Stimulated activated CD4-positive, alpha-beta T cell treated with anti-CD3 and anti-CD28 coated beads, Interleukin-15, amount 100 ng/mL, for 24 hours (primary cell): ENCODE results near the gene PLXNA2.

Experiments used
- DNase-seq: peaks from one replicate; pipeline ENCODE4 v3.0.0-alpha.2; 2020

The PLXNA2 gene

DNA sequence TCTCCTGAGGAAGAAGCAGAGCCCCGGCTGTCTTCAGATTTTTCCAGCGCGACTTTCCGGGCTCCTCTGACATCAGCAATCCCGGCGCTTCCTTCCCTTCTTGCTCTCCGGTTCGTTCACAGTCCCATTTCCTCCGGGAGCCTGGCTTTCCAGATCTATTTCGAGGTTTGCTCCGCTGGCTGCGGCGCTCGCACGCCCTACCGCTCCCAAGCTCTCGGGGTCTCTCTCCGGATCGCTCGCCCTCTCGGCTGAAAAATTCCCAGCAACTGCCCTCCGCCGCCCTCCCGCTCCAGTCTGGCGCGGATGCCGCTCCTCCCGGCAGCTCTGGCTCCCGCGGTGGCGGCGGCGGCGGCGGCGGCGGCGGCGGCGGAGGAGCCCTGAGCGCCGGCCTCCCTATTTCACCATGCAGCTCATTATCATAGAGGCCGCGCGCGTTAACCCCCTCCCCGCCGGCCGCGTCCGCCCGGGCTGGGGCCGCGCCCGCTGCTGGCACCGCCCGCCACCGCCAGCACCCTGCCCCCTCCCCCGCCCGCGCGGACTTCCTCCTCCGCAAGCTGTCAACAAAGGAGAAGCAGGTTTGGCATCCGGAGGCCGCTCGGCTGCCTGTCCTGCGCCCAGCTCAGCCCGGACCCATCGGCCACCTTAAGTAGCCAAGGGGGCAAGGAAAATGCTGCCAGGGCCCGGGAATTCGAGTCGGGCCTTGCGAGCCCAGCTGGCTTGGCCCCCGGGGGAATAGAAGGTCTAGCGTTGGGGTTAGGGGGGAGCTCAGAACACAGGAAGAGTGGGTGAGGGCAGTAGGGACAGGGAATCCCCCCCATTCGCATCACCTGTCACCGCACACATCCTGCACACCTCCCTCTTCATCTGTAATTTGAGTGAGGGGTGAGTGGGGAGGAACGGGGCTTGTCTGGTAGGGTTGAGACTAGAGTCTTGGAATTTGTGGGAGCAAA is at the start of gene PLXNA2:
PLXNA2 (minus strand) TSS at position 418 of the 950 bp plus-strand sequence. CDS start 26,462 bp downstream, outside the sequence.
- peak; percentile 72 for DNase-seq

DNA sequence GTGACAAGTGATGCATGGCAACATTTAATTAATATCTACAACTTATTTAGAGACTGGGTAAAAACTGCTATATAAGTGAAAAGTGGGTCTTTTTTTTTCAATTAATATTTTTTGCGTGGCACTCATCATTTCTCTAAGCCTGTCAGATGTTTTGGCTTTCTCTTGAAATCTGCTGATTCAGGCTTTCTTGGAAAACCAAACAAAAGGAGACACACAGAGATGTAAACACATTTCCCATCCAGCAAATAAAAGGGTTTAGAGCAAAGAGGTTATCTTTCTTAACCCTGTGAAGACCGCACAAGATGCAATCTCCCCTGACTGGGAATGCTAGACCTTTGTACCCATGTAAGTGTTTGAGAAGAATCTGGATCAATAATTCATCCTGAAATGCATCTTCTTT is 48.7 kb upstream of the PLXNA2 start:
- no peak for DNase-seq

DNA sequence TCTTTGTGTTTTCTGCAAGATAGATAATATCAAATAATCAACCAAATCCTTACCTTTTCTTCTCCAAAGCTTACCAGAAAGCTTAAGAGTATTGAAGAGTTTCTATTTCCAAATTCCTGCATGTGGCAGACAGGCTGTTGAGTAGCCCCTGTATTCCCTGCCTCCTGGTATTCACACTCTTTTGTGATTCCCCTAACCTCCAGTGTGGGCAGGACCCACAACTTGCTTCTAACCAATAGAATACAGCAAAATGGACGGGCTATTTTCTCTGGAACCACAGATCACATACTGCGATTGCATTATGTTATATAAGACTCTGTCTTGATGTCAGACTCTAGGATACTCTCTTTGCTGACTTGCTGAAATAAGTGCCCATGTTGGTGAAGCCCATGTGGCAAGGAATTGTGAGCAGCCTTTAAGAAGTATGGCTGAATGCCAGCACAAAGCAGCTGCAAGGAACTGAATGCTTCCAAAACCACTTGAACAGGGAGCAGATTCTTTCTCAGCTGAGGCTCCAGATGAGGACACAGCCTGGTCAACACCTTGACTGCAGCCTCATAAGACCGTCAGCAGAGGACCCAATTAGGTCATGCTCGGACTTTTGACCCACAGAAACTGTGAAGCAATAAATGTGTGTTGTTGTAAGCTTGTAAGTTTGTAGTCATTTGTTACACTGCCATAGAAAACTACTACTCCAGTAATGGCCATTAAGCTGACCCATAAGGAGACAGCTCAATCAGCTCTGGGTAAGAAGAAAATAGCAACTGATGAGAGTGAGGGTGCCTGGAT is 47.9 kb upstream of the PLXNA2 start:
- DNase-seq: no peak

DNA sequence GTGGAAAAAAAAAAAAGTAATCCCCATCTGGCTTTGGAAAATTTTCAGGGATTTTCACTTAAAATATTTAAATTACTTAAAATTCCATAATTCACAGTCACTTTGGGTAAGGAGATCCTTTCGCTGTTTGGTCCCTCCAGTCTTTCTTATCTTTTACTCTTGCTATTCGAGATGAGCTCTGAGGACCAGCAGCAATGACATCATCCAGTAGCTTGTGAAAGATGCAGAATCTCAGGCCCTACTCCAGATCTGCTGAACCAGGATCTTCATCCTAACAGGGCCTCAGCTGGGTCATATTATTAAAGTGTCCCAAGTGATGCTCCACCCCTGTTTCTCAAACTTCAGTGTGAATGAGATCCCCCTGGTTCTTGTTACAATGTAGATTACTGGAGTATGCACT is 46.9 kb upstream of the PLXNA2 start:
- DNase-seq: no peak

GRCh38 chr1:208289716-208290115 is 45.5 kb upstream of the PLXNA2 start:
- no peak for DNase-seq

- no peak for DNase-seq
These were observed 44.3 kb upstream of the PLXNA2 start for GRCh38 chr1:208288495-208288894.

- no peak for DNase-seq
These were observed 36.7 kb upstream of the PLXNA2 start for GRCh38 chr1:208280681-208281450.

GRCh38 chr1:208279826-208280588 is 35.8 kb upstream of the PLXNA2 start:
- no peak for DNase-seq

DNA sequence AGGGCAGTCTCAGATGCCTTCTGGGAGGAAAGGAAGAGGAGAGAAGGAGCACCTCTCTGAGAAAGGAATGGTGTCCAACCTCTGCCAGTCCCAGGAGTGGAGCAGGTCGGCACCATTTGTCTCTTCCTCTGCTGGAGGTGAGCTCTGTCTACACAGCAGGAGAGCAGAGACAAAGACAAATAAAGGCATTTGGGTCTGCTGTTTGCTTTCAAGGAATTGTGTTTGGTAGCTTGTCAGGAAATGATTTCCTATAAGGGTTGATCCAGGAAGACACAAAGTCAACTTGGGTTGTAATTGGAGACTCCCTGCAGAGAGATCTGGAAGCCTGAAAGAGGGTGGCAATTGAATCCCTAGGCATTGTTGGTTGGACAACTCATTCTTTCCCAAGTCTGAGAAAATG is 34.5 kb upstream of the PLXNA2 start:
- no peak for DNase-seq

- DNase-seq: no peak
These were observed 32.7 kb upstream of the PLXNA2 start for GRCh38 chr1:208276757-208277435.

DNA sequence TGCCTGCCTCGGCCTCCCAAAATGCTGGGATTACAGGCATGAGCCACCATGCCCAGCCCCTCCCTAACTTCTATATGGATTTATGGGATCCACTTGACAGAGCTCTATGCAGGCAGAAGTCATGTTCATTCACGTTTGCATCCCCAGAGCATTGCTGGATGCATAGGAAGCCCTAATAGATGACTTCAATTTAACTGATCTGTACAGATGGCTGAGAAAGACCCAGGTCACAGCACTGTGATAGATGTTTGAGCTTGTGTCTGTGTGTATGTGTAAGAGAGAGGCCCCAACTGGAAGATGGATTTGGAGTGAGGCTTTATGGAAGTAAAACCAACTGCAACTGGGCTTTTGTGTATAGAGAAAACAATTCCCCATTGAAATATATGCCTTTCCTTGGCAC is 30.9 kb upstream of the PLXNA2 start:
- no peak for DNase-seq

GRCh38 chr1:208273386-208274017 is 29.3 kb upstream of the PLXNA2 start:
- no peak for DNase-seq

DNA sequence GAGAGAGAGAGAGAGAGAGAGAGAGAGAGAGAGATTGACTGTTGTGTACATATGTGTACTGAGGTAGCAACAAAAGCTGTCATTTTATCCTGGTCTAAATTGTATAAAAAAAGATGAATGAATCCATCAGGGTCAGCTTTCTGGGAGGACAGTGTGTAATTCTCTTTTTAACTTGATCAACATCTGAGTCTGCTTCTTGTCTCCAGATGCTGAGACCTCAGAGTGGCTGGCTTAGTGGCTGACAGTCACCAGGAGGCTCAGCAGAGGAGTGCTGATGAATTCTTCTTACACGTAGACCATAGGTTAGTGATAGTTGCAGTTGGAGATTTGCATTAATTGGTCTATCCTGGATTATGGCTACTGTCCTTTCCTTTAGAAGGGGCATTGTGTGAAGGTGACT is 28.5 kb upstream of the PLXNA2 start:
- DNase-seq: no peak

DNA sequence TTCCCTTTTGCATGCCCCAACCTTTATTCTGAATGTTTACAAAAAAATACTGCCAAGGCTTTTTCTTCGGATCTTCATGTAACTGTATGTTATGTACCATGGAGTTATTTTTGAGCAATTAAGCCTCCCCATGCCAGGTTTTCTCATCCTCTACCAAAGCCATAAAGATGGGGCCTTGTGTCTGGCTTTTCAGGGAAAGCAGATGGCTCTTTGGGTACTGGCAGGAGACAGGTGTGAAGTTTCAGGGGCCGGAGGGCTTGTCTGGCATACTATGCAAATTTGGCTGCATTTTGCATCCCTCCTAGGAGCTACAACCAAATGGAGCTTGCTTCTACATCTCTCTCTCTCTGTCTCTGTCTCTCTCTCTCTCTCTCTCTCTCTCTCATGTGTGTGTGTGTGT is 28.1 kb upstream of the PLXNA2 start:
- DNase-seq: no peak

DNA sequence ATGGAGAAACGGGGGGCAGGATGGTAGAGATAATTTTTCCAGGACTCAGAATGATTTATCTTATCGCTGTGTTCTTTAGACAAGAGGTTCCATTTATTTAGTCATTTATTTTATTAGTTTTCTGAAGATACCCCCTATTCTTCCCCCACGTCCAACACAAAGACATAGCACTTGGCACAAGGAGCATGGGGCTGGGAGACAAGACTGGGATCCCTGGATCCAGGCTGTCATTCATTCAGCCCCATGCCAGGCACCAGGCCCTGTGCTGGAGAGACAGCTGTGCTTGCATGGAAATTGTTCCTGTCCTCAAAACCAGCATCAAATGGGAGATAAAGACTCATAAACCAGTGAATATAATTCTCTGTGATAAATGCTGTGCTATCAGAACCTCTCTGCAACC is 27.1 kb upstream of the PLXNA2 start:
- DNase-seq: no peak

DNA sequence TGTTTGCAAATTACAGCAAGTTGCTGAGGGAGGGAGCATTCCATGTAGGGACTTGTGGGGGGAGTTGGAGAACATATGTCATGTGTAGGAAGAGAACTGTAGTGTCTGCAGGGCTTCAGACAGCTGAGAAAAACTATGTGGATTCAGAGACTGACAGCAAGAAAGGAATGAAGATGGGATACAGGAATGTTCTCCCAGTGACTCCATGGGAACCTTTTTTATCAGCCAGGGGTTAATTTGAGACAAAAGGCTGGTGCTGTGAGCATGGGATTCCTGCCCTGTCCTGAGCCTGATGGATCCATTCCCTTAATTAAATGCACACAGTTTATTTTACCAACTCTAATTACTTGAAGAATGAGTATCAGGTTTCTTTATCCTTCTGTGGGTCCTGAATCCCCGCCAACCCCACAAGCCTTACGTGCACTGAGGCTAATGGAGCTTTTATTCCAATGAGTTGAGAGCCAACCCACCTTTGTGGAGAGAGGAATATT is 26.5 kb upstream of the PLXNA2 start:
- DNase-seq: no peak

GRCh38 chr1:208269338-208269666 is 25.1 kb upstream of the PLXNA2 start:
- no peak for DNase-seq

GRCh38 chr1:208268541-208269337 is 24.6 kb upstream of the PLXNA2 start:
- DNase-seq: no peak

GRCh38 chr1:208265525-208265924 is 21.3 kb upstream of the PLXNA2 start:
- DNase-seq: no peak

GRCh38 chr1:208265122-208265469 is 20.9 kb upstream of the PLXNA2 start:
- no peak for DNase-seq
